Bronchial epithelial cell (primary cell): ENCODE results near the gene KDM4C. TPM values are rescaled to one million over a fixed set of nuclear protein-coding genes. Genes with fewer than 3 reads are reported as not detected.
"Not testable (repeated sequence)": the region's sequence is repeated elsewhere in the genome, so short reads cannot be mapped to it uniquely, and the experiment has no call there.

Experiments used
- DNase-seq: peaks from one replicate; pipeline ENCODE4 v3.0.0-alpha.2; 2010; ENCODE audit warnings: low read depth
- FAIRE-seq: peaks from 2 replicates; lab custom pipeline; 2011; peaks lifted over from hg19 to GRCh38; lab: Jason Lieb, UNC
- H3K27me3 ChIP-seq: 2 replicates; pipeline ENCODE4 v1.5.1; 2011; ENCODE audit warnings: low read length; ENCODE audit not compliant: control insufficient read depth, insufficient read depth
- H3K36me3 ChIP-seq: 2 replicates; pipeline ENCODE4 v1.5.1; 2011; ENCODE audit warnings: low read length; ENCODE audit not compliant: control insufficient read depth, insufficient read depth
- H3K4me3 ChIP-seq: 2 replicates; pipeline ENCODE4 v1.5.1; 2011; ENCODE audit warnings: mild to moderate bottlenecking, low read depth, low read length, control low read depth
- CTCF ChIP-seq: IDR thresholded peaks from 2 replicates; pipeline ENCODE4 v1.5.1; 2011; ENCODE audit warnings: mild to moderate bottlenecking, moderate library complexity, low read length, control low read depth, inconsistent platforms; ENCODE audit not compliant: insufficient read depth, severe bottlenecking
- total RNA-seq: library from RNA; depleted of rRNA; stranded (reverse); fragments of >200 nt; gene quantifications from 2 replicates; pipeline ENCODE4 v1.2.1, GENCODE V29; 2014

The KDM4C gene
- total RNA-seq, 1 donor from 2014 or later, result 36.6 TPM

DNA sequence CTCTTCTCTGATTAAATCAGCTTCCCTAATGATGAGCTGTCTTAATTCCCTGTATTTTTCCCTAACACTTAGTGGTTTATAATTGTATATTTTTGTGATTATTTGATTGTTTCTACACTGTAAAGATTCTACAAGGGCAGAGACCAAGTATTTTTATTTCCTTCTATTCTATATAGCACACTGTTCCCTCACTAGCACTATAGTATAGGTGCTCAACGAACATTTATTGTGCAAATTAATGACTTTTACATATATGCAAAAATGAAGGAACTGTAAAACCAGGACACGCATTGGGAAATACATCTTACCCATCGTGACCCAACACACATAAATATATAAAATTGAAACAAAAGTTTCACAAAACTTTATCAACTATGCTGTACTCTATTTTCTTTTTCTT, 7.6 kb downstream of the KDM4C start:
- DNase-seq, result no peak
- TF ChIP-seq CTCF, result no peak
- Histone ChIP-seq H3K27me3 (no peaks in the 10 kb centered on the region), H3K36me3 (no peaks in the 10 kb centered on the region), H3K4me3 (no peak overlapping the region)
- no peak for FAIRE-seq

GRCh38 chr9:6766606-6767005, 8.8 kb downstream of the KDM4C start:
- Histone ChIP-seq H3K36me3 (no peaks in the 10 kb centered on the region), H3K4me3 (no peak overlapping the region), H3K27me3 (no peaks in the 10 kb centered on the region)
- FAIRE-seq, result no peak
- no peak for DNase-seq
- no peak for TF ChIP-seq CTCF

- not testable (repeated sequence) for DNase-seq, H3K36me3 ChIP-seq, FAIRE-seq, H3K27me3 ChIP-seq, H3K4me3 ChIP-seq
These were observed 10.8 kb downstream of the KDM4C start for GRCh38 chr9:6768587-6768986.

DNA sequence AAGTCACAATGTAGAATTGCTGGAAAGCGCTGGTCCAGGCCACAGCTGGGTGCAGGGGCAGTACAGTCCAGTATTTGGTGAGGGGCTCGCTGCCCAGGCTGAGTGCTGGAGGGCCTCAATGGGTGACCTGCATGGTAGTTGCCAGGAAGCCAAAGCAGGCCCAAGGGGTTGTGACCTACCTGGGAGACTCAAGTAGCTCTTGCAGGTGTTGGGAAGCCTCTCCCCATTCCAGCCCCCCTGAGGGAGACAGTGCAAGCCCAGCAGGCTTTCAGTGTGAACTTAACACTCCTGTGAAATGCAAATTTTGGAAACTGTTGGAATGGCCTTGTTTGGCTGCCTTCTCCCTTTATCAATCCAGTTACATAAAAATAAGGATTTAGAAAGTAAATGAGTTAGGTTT, 13.9 kb downstream of the KDM4C start:
- FAIRE-seq (no peak), DNase-seq (no peak)
- TF ChIP-seq CTCF, result no peak
- H3K27me3 ChIP-seq, result no peaks in the 10 kb centered on the region
- no peak overlapping the region for H3K4me3 ChIP-seq
- H3K36me3 ChIP-seq, result no peaks in the 10 kb centered on the region

GRCh38 chr9:6777213-6777902, 19.6 kb downstream of the KDM4C start:
- TF ChIP-seq CTCF, result no peak
- H3K4me3 ChIP-seq, result no peak overlapping the region
- no peak for DNase-seq
- FAIRE-seq, result no peak
- H3K36me3 ChIP-seq, result no peaks in the 10 kb centered on the region
- H3K27me3 ChIP-seq, result no peaks in the 10 kb centered on the region

DNA sequence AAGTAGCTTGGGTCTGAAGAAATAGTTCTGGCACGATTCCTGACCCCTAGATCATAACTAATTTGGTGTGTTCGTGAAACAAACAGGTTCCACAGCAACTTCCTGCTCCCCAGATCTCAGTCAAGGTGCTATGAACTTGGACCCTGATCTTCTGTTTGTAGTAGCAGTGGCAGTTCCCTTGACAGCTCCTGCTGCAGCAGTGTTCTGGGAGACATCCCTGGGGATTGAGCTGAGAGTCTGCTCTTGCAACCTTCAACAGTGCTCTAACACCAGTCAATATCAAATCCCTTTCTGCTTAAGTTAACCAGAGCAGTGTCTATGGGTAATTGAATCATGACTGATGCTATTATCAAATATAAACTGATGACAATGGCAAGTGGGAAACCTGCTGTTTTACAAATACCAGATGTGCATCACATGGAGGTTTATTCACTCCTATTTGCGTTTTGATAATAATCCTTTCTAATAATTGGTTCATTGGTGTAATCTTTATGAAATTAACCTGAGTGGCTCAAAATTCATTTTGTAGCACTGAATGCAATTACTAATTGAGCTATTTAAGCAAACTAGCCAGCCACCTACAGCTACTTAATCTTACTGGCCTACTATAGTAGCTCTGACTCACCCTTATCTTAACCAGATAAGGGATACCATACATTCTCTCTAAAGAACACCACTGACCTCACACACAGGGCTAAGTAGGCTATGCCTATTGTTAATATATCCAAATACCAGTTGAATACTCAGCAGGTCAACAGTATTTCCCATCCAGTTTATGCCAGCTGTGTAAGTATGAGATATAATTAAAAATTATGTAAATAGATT, 21.9 kb downstream of the KDM4C start:
- DNase-seq (peak; percentile 49), FAIRE-seq (no peak)
- TF ChIP-seq CTCF, result no peak
- Histone ChIP-seq H3K36me3 (no peaks in the 10 kb centered on the region), H3K27me3 (no peaks in the 10 kb centered on the region), H3K4me3 (no peak overlapping the region)
